ENCODE results near the gene PYDC1.
"Not testable (repeated sequence)": the region's sequence is repeated elsewhere in the genome, so short reads cannot be mapped to it uniquely, and the experiment has no call there.

Gene PYDC1

DNA sequence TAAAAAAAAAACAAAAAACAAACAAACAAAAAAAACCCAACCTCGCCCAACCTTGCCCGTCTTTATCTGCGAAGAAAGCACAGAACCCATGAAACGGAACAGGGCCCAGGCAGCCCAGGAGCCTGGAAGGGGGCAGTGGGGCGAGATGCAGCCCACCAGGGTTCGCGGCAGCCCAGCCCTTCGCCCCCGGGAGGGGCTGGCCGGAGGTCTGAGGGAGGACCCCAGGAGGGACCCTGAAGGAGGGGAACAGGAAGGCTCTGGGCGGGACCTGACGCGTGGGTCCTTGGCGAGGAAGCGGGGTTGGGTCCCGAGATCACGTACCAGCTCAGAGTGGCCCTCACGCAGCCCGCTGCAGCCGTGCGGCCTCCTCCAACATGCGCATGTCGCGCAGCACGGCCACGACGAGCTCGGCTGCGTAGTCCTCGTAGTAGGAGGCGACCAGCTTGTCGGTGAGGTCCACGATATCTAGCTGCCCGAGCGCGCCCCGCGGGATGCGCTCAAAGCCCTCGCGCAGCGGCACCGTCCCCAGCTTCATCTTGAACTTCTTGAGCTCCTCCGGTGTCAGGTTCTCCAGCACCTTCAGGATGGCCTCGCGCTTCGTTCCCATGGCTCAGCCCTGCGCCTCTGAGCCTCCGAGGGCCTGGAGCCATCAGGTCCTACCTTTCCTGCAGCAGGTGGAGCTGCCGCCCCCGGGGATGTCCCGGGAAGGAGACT lies at the start of gene PYDC1:
Gene PYDC1, minus strand, starts transcription at position 714 of the 714 bp plus-strand sequence. Its CDS starts 107 bp downstream, at position 607.
- DNase-seq, result peak; percentile 32 to 50

DNA sequence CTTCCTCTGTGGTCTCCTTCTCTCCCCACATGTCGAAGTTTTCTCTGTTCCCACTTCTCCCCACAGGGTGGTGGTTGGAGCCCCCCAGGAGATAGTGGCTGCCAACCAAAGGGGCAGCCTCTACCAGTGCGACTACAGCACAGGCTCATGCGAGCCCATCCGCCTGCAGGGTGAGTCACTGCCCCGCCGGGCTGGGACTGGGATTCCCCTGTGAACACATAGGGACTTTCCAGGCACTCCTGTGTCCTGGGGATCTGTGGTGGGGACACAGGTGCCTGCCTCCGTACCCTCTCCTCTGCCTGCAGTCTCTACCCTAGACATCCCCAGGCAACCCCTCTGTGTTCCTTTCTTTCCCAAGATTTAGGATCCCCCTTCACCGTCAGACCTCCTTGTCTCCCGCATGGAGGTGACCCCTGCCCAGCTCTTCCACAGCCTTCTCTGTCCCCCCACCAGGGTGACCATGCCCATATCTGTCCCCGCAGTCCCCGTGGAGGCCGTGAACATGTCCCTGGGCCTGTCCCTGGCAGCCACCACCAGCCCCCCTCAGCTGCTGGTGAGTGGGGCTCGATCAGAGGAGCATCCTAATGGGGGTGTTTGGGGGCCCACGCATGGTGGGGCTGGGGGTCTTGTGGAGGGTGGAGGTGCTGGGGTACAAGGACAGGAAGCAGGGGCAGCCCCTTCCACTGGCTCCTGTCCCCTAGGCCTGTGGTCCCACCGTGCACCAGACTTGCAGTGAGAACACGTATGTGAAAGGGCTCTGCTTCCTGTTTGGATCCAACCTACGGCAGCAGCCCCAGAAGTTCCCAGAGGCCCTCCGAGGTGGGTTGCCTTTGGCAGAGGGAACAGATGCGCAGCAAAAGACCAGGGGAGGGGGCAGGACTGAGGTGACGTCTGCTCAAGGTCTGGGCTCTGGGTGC lies 48.7 kb upstream of the PYDC1 start:
- peak; percentile 85 to 86 for DNase-seq

DNA sequence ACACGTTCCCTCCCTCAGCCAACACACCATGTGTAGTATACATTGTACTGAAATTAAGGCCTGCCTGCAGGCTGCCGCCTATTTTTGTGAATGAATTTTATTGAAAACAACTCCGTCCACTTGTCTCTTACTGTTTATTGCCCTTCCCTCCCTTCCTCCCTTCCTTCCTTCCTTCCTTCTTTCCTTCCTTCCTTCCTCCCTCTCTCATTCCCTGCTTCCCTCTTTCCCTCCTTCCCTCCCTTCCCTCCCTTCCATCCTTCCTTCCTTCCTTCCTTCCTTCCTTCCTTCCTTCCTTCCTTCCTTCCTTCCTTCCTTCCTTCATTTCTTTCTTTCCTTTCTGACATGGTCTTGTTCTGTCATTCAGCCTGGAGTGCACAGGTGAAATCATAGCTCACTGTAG lies 45.1 kb upstream of the PYDC1 start:
- DNase-seq, result no peak

DNA sequence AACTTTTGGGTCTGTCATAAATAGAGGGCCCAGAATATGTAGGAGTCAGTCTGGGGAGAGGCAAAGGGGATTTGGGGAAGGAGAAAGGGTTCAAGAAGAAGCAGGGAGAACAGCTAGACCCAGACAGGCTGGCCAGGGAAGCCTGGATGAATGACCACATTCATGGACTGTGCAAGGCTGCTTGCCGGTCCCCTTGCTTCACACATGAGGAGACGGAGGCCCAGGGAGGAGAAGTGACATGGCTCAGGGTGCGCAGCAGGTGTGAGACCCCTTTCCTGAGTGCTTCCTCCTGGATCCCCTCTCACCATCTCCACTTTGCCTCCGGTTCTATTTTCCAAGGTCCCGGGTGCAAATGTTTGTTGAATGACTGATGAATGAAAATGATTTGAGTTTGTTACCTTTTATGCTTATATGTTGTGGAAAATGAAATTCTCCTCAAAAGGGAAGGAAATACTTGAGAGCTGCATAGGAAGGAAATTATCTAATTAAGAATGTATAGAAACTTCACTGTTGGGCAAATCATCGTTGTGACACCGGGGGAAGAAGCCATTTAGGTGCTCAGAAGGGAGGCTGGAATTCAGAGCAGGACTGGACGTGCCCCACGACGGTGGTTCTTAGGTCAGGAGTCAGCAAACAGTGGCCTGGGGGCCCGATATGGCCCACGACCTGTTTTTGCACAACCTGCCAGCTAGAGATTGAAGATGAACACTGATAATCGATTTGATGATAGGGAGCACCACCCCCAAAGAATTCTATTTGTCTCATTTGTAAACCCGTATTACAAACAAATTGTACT lies 43.4 kb upstream of the PYDC1 start:
- DNase-seq, result no peak

DNA sequence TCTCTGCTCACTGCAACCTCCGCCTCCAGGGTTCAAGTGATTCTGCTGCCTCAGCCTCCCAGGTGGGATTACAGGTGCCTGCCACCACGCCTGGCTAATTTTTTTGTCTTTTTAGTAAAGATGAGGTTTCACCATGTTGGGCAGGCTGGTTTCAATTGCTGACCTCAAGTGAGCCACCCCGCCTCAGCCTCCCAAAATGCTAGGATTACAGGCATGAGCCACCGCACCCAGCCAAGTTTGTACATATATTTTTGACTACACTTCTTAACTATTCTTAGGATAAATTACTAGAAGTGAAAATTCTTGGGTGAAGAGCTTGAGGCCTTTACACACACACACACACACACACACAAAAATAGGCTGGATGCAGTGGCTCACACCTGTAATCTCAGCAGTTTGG lies 41.4 kb upstream of the PYDC1 start:
- DNase-seq, result no peak

DNA sequence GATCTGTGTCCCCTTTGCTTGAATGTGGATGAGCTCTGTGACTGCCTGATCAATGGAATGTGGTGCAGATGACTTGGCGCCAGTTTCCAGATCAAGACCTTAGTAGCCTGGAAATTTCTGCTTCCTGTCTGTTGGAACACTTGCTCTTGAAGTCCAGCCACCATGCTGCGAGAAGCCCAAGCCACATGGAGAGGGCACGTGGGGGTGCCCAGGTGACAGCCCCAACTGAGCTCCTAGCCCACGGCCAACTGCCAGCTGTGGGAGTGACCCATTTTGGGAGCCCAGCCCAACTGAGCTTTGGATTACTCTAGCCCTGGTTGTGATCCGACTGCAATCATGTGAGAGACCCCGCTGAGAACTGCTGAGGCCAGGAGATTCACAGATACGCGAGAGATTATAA lies 39.5 kb upstream of the PYDC1 start:
- DNase-seq, result no peak

DNA sequence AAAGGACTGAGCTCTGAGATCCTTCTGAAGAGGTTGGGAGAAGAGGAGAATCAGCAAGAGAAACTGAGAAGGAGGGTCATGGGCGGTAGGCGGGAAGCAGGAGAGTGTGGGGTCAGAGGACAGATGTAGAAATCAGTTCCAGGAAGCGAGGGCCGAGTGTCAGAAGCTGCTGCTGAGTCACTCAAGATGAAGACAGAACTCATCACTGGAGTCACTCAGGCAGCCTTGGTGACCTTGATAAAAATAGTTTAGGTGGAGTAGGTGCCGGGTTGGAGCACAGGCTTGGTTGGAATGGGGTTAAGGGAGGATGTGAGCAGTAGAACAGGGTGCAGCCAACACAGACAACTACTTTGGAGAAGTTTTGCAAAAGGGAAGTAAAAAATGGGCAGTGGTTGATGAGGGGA lies 36.7 kb upstream of the PYDC1 start:
- peak; percentile 60 to 65 for DNase-seq

DNA sequence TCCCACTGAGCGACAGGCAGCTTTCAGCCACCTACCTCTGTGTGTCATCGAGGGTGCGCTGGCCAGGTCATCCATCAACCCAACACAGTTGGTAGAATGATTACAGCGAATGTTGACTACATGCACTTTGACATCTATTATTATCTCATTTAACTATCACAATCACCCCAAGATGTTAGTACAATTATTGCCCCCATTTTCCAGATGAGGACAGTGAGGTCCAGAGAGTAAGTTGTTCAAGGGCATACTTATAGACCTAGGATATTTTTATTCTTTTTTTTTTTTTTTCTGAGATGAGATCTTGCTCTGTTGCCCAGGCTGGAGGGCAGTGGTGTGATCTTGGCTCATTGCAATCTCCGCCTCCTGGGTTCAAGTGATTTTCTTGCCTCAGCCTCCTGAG lies 34.5 kb upstream of the PYDC1 start:
- no peak for DNase-seq

DNA sequence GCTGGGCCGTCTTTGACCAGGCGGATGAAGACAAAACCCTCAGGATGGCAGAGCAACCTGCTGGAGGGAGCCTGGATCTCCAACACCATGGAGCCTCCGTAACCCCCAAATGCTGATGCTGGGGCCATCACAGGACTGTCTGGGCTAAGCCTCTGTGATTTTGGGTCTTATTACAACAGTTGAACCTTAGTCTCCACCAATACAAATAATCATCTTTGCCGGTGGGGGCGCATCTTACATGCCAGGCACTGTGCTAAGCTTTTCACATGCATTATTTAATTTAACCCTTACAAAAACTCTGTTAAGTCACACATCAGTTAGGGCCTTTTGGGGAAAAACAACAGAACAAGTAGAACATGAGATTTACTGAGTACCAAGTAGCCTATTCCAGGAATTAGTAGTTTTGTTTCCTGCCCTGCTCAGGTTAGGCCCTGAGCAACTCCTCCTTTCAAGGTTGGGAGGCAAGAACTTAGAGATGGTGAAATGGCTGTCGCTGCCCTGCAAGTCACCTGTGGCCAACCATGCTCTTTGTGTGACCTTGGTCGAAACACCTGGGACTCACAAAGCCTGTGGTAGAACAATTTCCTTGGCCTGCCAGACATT lies 33.9 kb upstream of the PYDC1 start:
- DNase-seq, result no peak

DNA sequence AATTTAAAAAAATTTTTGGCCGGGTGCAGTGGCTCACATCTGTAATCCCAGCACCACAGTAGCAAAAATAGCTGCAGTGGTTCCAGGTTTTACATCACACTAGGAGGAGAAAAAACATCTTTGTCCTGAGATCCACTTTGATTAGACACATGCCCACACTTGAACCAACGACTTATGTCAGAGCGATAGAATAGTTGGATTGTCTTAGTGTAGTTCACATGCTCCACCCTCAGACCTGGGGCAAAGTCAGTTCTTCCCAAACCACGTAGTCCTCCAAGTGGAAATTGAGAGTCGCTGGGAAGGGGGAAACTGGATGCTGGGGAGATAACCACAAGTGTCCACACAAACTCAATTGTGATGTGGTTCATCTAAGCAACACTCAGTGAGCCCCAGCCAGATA lies 31.4 kb upstream of the PYDC1 start:
- no peak for DNase-seq

DNA sequence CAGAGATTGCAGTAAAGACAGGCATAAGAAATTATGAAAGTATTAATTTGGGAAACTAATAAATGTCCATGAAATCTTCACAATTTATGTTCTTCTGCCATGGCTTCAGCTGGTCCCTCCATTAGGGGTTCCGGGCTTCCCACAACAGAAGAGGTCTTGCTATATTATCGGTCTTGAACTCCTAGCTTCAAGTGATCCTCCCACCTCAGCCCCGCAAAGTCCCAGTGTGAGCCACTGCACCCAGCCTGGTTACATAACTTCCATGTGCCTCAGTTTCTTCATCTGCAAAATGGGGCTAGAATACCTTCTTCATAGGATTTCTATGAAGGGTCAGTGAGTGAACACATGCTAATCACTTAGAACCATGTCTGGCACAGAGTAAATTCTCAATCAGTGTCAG lies 29.4 kb upstream of the PYDC1 start:
- no peak for DNase-seq

DNA sequence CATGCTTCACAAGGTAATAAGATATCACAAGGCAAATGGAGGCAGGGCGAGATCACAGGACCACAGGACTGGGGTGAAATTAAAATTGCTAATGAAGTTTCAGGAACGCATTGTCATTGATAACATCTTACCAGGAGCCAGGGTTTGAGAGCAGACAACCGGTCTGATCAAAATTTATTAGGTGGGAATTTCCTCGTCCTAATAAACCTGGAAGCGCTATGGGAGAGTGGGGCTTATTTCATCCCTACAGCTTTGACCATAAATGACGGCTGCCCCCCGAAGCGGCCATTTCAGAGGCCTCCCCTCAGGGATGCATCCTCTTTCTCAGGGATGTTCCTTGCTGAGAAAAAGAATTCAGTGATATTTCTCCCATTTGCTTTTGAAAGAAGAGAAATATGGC lies 28.7 kb upstream of the PYDC1 start:
- not testable (repeated sequence) for DNase-seq

DNA sequence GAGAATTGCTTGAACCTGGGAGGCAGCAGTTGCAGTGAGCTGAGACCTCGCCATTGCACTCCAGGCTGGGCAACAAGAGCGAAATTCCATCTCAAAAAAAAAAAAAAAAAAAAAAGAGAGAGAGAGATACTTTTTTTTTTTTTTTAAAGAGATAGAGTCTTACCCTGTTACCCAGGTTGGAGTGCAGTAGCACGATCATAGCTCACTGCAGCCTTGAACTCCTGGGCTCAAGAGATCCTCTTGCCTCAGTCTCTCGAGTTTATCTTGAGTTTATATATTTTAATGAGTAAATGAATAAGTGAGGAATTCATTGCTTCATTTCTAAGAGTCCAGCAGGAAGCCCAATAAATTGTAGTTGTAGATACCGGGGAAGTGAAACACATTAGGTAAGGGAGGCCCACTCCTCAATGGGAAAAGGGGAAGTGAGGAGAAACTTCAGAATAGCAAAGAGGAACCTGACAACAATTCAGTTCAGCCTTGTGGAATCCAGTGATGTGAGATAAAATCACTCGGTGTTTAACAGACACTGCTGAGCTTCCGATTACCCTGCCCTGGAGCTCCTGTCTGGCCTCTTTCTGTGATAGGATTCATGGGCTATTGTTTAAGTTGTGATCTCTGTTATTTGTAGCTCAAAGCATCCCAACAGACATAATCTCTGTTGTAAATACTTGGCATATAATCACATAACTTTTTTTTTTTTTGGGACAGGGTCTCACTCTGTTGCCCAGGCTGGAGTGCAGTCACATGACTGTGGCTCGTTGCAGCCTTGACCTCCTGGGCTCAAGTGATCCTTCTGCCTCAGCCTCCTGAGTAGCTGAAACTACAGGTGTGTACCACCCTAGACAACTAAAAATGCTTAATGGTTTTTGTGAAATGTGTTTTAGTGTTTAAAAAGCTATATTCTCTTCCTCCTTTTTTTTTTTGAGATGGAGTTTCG lies 27.1 kb upstream of the PYDC1 start:
- DNase-seq, result no peak

DNA sequence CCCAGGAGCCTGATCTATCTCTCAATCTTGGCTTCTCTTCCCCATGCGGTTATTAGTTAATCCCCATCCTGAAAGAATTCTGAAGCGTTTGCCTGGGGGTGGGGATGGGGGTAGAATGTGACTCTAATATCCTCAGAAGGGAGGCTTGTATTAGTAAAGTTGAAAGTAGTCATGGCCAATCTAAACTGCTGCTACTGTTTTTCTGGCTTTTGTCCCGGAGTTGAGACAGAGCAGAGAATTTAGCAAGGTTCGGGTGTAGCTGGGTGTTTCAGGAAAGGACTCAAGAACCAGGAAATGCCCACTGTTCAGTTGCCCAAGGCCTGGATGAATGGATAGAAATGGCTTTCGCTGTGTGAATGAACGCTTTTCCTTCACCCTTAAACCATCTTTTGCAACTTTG lies 25.3 kb upstream of the PYDC1 start:
- DNase-seq, result no peak

DNA sequence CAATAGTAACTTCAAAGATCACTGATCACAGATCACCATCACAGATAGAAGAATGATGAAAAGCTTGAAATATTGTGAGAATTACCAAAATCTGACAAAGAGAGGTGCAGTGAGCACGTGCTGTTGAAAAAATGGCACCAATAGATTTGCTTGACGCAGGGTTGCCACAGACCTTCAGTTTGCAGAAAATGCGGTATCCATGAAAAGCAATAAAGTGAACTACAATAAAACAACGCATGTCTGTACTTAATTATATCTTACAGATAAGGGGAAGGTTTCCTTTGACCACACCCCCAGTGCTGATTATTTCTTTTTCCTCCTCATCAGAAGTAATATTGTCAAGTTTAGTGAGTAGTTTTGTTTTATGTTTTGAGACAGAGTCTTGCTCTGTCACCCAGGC lies 21.1 kb upstream of the PYDC1 start:
- DNase-seq, result no peak

DNA sequence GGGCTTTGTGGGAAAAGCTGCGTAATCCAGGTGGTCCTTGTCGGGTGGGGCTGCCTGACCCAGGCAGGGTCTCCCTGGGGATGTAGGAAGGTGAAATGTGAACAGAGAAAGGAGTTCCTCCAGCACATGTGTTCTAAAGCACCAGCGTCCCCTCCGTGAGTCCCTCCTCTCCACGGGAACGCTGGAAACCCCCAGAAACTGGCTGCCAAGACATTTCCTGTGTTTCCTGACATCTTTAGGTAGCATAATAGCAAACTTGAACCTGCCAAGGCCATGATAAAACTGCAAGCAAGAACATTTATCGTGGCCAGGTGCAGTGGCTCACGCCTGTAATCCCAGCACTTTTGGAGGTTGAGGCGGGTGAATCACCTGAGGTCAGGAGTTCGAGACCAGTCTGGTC lies 12.6 kb upstream of the PYDC1 start:
- no peak for DNase-seq

DNA sequence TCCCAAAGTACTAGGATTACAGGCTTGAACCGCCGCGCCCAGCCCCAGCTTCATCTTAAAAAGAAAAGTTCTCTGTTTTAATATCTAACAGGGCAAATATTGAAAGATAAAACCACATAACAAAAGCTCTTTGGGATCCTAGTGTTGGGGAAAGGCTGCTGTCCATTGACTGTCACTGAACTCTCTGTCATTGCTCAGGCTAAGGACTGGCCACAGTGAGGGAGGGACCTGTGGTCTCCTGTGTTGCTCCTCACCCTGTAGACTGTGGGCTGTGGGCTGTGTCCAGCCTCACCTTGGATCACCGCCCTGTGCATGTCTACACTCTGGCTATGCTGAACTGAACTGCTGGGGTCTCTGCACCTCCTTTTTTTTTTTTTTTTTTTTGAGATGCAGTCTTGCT lies 11.3 kb upstream of the PYDC1 start:
- no peak for DNase-seq

DNA sequence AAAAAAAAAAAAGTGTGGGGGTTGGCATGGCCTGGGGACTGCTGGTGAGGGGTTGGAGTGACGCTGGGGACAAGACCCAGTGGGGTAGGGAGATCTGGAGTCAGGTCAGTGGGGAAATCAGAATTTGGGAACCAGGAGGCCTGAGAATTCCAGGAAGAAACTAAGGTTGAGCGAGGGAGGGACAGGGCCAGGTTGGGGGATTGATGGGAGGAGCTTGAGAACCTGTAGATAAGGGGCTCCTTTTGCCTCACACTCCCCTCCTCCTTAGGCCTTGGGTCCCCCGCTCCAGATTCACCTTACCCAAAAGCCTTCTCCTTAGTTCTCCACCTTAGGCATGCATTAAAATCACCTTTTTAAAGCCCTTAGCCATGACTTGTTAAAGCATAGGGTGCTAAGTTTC lies 8.3 kb upstream of the PYDC1 start:
- DNase-seq, result no peak

DNA sequence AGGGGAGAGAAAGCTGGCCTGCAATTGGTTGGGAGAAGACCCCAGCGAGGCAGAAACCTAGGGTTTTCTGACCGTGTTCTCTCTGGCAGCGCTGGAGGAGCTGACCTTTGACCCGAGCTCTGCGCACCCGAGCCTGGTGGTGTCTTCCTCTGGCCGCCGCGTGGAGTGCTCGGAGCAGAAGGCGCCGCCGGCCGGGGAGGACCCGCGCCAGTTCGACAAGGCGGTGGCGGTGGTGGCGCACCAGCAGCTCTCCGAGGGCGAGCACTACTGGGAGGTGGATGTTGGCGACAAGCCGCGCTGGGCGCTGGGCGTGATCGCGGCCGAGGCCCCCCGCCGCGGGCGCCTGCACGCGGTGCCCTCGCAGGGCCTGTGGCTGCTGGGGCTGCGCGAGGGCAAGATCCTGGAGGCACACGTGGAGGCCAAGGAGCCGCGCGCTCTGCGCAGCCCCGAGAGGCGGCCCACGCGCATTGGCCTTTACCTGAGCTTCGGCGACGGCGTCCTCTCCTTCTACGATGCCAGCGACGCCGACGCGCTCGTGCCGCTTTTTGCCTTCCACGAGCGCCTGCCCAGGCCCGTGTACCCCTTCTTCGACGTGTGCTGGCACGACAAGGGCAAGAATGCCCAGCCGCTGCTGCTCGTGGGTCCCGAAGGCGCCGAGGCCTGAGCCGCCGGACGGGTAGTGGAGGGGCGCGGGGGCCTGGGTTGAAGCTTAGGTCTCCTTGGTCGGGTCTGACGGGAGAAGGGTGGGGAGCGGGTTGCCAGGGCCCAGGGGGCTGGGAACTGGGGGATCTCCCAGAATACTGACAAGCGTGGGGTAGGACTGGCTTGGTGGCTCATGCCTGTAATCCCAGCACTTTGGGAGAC lies 7.4 kb upstream of the PYDC1 start:
- DNase-seq, result no peak

DNA sequence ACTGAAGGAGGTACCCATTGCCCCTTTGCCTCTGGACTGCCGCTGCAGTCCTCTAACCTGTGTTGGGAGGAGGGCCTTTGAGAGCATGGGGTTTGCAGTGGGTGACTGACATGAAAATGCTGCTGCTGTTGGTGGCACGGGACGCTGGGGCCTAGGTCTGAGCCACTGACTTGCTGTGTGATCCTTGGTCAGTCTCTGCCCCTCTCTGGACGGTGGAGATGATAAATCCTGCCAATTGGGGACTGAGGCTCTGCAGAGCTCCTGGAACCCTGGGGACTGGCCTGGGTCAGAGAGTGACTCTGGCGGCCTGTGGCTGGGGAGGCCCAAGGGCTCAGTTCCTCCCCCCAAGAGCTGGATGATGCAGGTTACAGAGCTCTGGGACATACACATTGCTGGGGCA lies 6.1 kb upstream of the PYDC1 start:
- no peak for DNase-seq
